ENCODE results near the gene NSFL1C. TPM values are rescaled to one million over a fixed set of nuclear protein-coding genes. Genes with fewer than 3 reads are reported as not detected.
"Not testable (repeated sequence)": the region's sequence is repeated elsewhere in the genome, so short reads cannot be mapped to it uniquely, and the experiment has no call there.

Gene NSFL1C
- total and polyA plus RNA-seq, 5 donors from 2014 or later, result 64.0 to 95.8 (median 90.4) TPM

GRCh38 chr20:1503564-1504227 is 37.0 kb upstream of the NSFL1C start:
- H3K4me3 Mint-ChIP-seq, result no peak overlapping the region
- peak overlapping the region in 1 of 3 donors; percentile 18 for H3K27ac Mint-ChIP-seq
- no peak overlapping the region for H3K4me3 ChIP-seq (ENCODE audit: low read depth, low read length)
- ATAC-seq (ENCODE audit: low read depth in 2 of 2), result peak; percentile 100
- no peaks in the 10 kb centered on the region for H3K4me1 ChIP-seq (ENCODE audit: control insufficient read depth, insufficient read depth, low read length, poor library complexity, severe bottlenecking)
- no peak overlapping the region for H3K27ac ChIP-seq (ENCODE audit: insufficient read depth, low read length, poor library complexity, severe bottlenecking)
- H3K36me3 ChIP-seq (ENCODE audit: control insufficient read depth, insufficient read depth, low read length), result no peaks in the 10 kb centered on the region
- peaks cover 3 to 6% of the 10 kb centered on the region in 2 experiments for H3K9me3 ChIP-seq (ENCODE audit: control insufficient read depth in 2 of 2, low read length in 2 of 2)
- peaks cover 0 to 4% (median 0%) of the 10 kb centered on the region in 7 donors for H3K9me3 Mint-ChIP-seq
- peaks cover 36% of the 10 kb centered on the region for H3K27me3 ChIP-seq (ENCODE audit: control insufficient read depth, insufficient read depth, low read length)
- peaks cover 58% of the 10 kb centered on the region for H3K27me3 Mint-ChIP-seq
- peaks cover 4% of the 10 kb centered on the region for H3K36me3 Mint-ChIP-seq
- peaks cover 2 to 7% (median 5%) of the 10 kb centered on the region in 4 donors for H3K4me1 Mint-ChIP-seq
- DNase-seq, result peak; percentile 63 to 88 (median 78)

GRCh38 chr20:1500496-1500895 is 33.8 kb upstream of the NSFL1C start:
- H3K27me3 ChIP-seq (ENCODE audit: control insufficient read depth, insufficient read depth, low read length), result peaks cover 45% of the 10 kb centered on the region
- H3K27ac Mint-ChIP-seq, result no peak overlapping the region
- peaks cover 3 to 6% of the 10 kb centered on the region in 2 experiments for H3K9me3 ChIP-seq (ENCODE audit: control insufficient read depth in 2 of 2, low read length in 2 of 2)
- H3K4me1 Mint-ChIP-seq, result peaks cover 2 to 7% (median 5%) of the 10 kb centered on the region in 4 donors
- H3K4me3 ChIP-seq (ENCODE audit: low read depth, low read length), result no peak overlapping the region
- ATAC-seq (ENCODE audit: low read depth in 2 of 2), result no peak
- H3K36me3 ChIP-seq (ENCODE audit: control insufficient read depth, insufficient read depth, low read length), result no peaks in the 10 kb centered on the region
- H3K4me1 ChIP-seq (ENCODE audit: control insufficient read depth, insufficient read depth, low read length, poor library complexity, severe bottlenecking), result no peaks in the 10 kb centered on the region
- DNase-seq, result no peak
- H3K4me3 Mint-ChIP-seq, result no peak overlapping the region
- peaks cover 0 to 10% (median 0%) of the 10 kb centered on the region in 7 donors for H3K9me3 Mint-ChIP-seq
- peaks cover 77% of the 10 kb centered on the region for H3K27me3 Mint-ChIP-seq
- H3K36me3 Mint-ChIP-seq, result peaks cover 4% of the 10 kb centered on the region
- H3K27ac ChIP-seq (ENCODE audit: insufficient read depth, low read length, poor library complexity, severe bottlenecking), result no peak overlapping the region

- Mint-ChIP-seq H3K4me3 (no peak overlapping the region), H3K27me3 (peaks cover 79% of the 10 kb centered on the region), H3K27ac (no peak overlapping the region), H3K9me3 (peaks cover 0 to 10% (median 0%) of the 10 kb centered on the region in 7 donors), H3K4me1 (peaks cover 2 to 7% (median 5%) of the 10 kb centered on the region in 4 donors), H3K36me3 (peaks cover 4% of the 10 kb centered on the region)
- peaks cover 45% of the 10 kb centered on the region for H3K27me3 ChIP-seq (ENCODE audit: control insufficient read depth, insufficient read depth, low read length)
- H3K4me1 ChIP-seq (ENCODE audit: control insufficient read depth, insufficient read depth, low read length, poor library complexity, severe bottlenecking), result no peaks in the 10 kb centered on the region
- no peak for DNase-seq
- H3K36me3 ChIP-seq (ENCODE audit: control insufficient read depth, insufficient read depth, low read length), result no peaks in the 10 kb centered on the region
- H3K27ac ChIP-seq (ENCODE audit: insufficient read depth, low read length, poor library complexity, severe bottlenecking), result no peak overlapping the region
- H3K4me3 ChIP-seq (ENCODE audit: low read depth, low read length), result no peak overlapping the region
- H3K9me3 ChIP-seq (ENCODE audit: control insufficient read depth in 2 of 2, low read length in 2 of 2), result peaks cover 3 to 6% of the 10 kb centered on the region in 2 experiments
- no peak for ATAC-seq (ENCODE audit: low read depth in 2 of 2)
Measured at GRCh38 chr20:1499528-1500420, 33.1 kb upstream of the NSFL1C start.

- H3K4me1 ChIP-seq (ENCODE audit: control insufficient read depth, insufficient read depth, low read length, poor library complexity, severe bottlenecking); H3K9me3 Mint-ChIP-seq; DNase-seq; H3K4me3 ChIP-seq (ENCODE audit: low read depth, low read length); H3K36me3 ChIP-seq (ENCODE audit: control insufficient read depth, insufficient read depth, low read length); H3K27ac Mint-ChIP-seq; H3K36me3 Mint-ChIP-seq; ATAC-seq (ENCODE audit: low read depth in 2 of 2); H3K4me1 Mint-ChIP-seq; H3K27ac ChIP-seq (ENCODE audit: insufficient read depth, low read length, poor library complexity, severe bottlenecking); H3K4me3 Mint-ChIP-seq; H3K9me3 ChIP-seq (ENCODE audit: control insufficient read depth in 2 of 2, low read length in 2 of 2): not testable (repeated sequence)
- H3K27me3 Mint-ChIP-seq, result peaks cover 91% of the 10 kb centered on the region
- peaks cover 42% of the 10 kb centered on the region for H3K27me3 ChIP-seq (ENCODE audit: control insufficient read depth, insufficient read depth, low read length)
Measured at GRCh38 chr20:1497371-1497770, 30.7 kb upstream of the NSFL1C start.

GRCh38 chr20:1496930-1497329 is 30.3 kb upstream of the NSFL1C start:
- H3K27me3 ChIP-seq (ENCODE audit: control insufficient read depth, insufficient read depth, low read length), result peaks cover 39% of the 10 kb centered on the region
- Mint-ChIP-seq H3K27ac (no peak overlapping the region), H3K9me3 (peaks cover 0 to 8% (median 0%) of the 10 kb centered on the region in 7 donors), H3K36me3 (no peaks in the 10 kb centered on the region), H3K4me3 (no peak overlapping the region), H3K4me1 (no peaks in the 10 kb centered on the region), H3K27me3 (peaks cover 90% of the 10 kb centered on the region)
- no peak overlapping the region for H3K27ac ChIP-seq (ENCODE audit: insufficient read depth, low read length, poor library complexity, severe bottlenecking)
- no peaks in the 10 kb centered on the region for H3K9me3 ChIP-seq (ENCODE audit: control insufficient read depth in 2 of 2, low read length in 2 of 2)
- H3K4me3 ChIP-seq (ENCODE audit: low read depth, low read length), result no peak overlapping the region
- DNase-seq (no peak), ATAC-seq (ENCODE audit: low read depth in 2 of 2) (no peak)
- no peaks in the 10 kb centered on the region for H3K4me1 ChIP-seq (ENCODE audit: control insufficient read depth, insufficient read depth, low read length, poor library complexity, severe bottlenecking)
- no peaks in the 10 kb centered on the region for H3K36me3 ChIP-seq (ENCODE audit: control insufficient read depth, insufficient read depth, low read length)

- no peaks in the 10 kb centered on the region for H3K4me1 ChIP-seq (ENCODE audit: control insufficient read depth, insufficient read depth, low read length, poor library complexity, severe bottlenecking)
- no peaks in the 10 kb centered on the region for H3K4me1 Mint-ChIP-seq
- H3K27me3 Mint-ChIP-seq, result peaks cover 84% of the 10 kb centered on the region
- ATAC-seq (ENCODE audit: low read depth in 2 of 2), result no peak
- no peak overlapping the region for H3K27ac Mint-ChIP-seq
- no peak overlapping the region for H3K27ac ChIP-seq (ENCODE audit: insufficient read depth, low read length, poor library complexity, severe bottlenecking)
- no peaks in the 10 kb centered on the region for H3K9me3 ChIP-seq (ENCODE audit: control insufficient read depth in 2 of 2, low read length in 2 of 2)
- peaks cover 22% of the 10 kb centered on the region for H3K27me3 ChIP-seq (ENCODE audit: control insufficient read depth, insufficient read depth, low read length)
- no peak overlapping the region for H3K4me3 ChIP-seq (ENCODE audit: low read depth, low read length)
- H3K36me3 ChIP-seq (ENCODE audit: control insufficient read depth, insufficient read depth, low read length), result no peaks in the 10 kb centered on the region
- peaks cover 0 to 7% (median 0%) of the 10 kb centered on the region in 7 donors for H3K9me3 Mint-ChIP-seq
- no peaks in the 10 kb centered on the region for H3K36me3 Mint-ChIP-seq
- H3K4me3 Mint-ChIP-seq, result no peak overlapping the region
- DNase-seq, result no peak
Measured at GRCh38 chr20:1494436-1494835, 27.8 kb upstream of the NSFL1C start.

GRCh38 chr20:1493536-1493935 is 26.9 kb upstream of the NSFL1C start:
- Histone ChIP-seq H3K4me3 (ENCODE audit: low read depth, low read length) (no peak overlapping the region), H3K4me1 (ENCODE audit: control insufficient read depth, insufficient read depth, low read length, poor library complexity, severe bottlenecking) (no peaks in the 10 kb centered on the region), H3K27ac (ENCODE audit: insufficient read depth, low read length, poor library complexity, severe bottlenecking) (no peak overlapping the region), H3K9me3 (ENCODE audit: control insufficient read depth in 2 of 2, low read length in 2 of 2) (no peaks in the 10 kb centered on the region), H3K27me3 (ENCODE audit: control insufficient read depth, insufficient read depth, low read length) (peaks cover 21% of the 10 kb centered on the region), H3K36me3 (ENCODE audit: control insufficient read depth, insufficient read depth, low read length) (no peaks in the 10 kb centered on the region)
- DNase-seq, result no peak
- ATAC-seq (ENCODE audit: low read depth in 2 of 2), result no peak
- Mint-ChIP-seq H3K9me3 (peaks cover 0 to 8% (median 2%) of the 10 kb centered on the region in 7 donors), H3K27ac (no peak overlapping the region), H3K4me1 (no peaks in the 10 kb centered on the region), H3K27me3 (peaks cover 86% of the 10 kb centered on the region), H3K36me3 (no peaks in the 10 kb centered on the region), H3K4me3 (peak overlapping the region in 1 of 4 donors; percentile 22)
